ENCODE data around the gene WSCD1.

WSCD1 gene

DNA sequence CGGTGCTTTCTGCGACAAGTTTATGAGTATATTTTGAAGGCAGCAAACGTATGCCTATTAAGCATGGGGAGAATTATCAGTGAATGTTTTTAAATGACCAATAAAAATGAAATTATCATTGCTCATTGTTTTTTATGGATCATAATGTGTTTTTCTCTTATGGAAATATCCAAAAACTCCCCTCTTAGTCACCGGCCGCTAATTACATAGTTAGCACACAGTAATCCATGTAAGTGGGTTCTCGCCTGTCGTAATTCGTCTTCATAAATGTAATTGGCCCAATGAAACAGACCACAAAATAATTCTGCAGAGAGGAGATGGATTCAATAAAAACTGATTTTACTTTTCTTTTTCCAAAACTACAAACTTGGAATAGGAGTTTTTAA, 69.3 kb downstream of the WSCD1 start:
- Histone ChIP-seq H3K27me3 (ENCODE audit: insufficient read depth, low read length, poor library complexity) (no peaks in the 10 kb centered on the region), H3K23ac (ENCODE audit: low read length) (no peak overlapping the region), H3K36me3 (ENCODE audit: control insufficient read depth, insufficient read depth, low read length) (no peaks in the 10 kb centered on the region), H3K27ac (ENCODE audit: low read depth, low read length) (no peak overlapping the region), H3K4me2 (ENCODE audit: low read length) (no peak overlapping the region), H4K5ac (ENCODE audit: low read length) (no peak overlapping the region), H2BK120ac (ENCODE audit: low read depth, low read length) (no peak overlapping the region), H4K8ac (ENCODE audit: low read depth, low read length) (no peak overlapping the region), H3K4me3 (ENCODE audit: low read length) (no peak overlapping the region), H3K4ac (ENCODE audit: low read depth, low read length) (no peak overlapping the region), H2AK5ac (ENCODE audit: low read length) (no peak overlapping the region), H2BK5ac (ENCODE audit: low read length) (no peak overlapping the region), H3K79me1 (ENCODE audit: low read length) (no peaks in the 10 kb centered on the region), H2BK15ac (replicated peaks; ENCODE audit: low read depth) (no peak overlapping the region), H3K9ac (ENCODE audit: low read length) (no peak overlapping the region), H3K56ac (ENCODE audit: low read length) (no peak overlapping the region), H3K18ac (ENCODE audit: low read length) (no peak overlapping the region), H3K4me1 (ENCODE audit: control insufficient read depth, low read depth, low read length) (no peaks in the 10 kb centered on the region), H3K79me2 (ENCODE audit: control insufficient read depth, insufficient read depth, low read length) (no peaks in the 10 kb centered on the region)
- no CpG with 5 or more reads among the region's 8 CpGs for WGBS (ENCODE audit: extremely low coverage, insufficient coverage, low lambda C conversion rate)
- no peak for DNase-seq

DNA sequence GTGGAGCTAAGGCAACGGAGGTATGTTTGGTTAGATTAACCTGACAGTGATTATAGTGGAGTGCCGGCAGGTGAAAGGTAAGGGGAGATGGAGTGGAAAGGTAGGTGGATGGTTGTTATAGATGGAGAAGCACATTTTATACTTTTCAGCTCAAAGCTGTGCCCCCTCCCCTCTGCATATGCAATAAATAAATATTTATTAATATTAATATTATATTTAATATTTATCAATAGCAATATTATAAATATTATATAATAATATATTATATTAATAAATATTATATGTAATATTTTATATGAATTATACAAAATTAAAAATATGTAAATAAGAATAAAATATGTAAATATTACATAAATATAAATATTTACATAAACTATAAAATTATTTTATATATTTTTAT, 70.0 kb downstream of the WSCD1 start:
- Histone ChIP-seq H3K27me3 (ENCODE audit: insufficient read depth, low read length, poor library complexity) (no peaks in the 10 kb centered on the region), H2BK5ac (ENCODE audit: low read length) (no peak overlapping the region), H3K4ac (ENCODE audit: low read depth, low read length) (no peak overlapping the region), H2BK15ac (replicated peaks; ENCODE audit: low read depth) (no peak overlapping the region), H3K4me2 (ENCODE audit: low read length) (no peak overlapping the region), H4K8ac (ENCODE audit: low read depth, low read length) (no peak overlapping the region), H3K56ac (ENCODE audit: low read length) (no peak overlapping the region), H3K18ac (ENCODE audit: low read length) (no peak overlapping the region), H4K5ac (ENCODE audit: low read length) (no peak overlapping the region), H3K27ac (ENCODE audit: low read depth, low read length) (no peak overlapping the region), H3K23ac (ENCODE audit: low read length) (no peak overlapping the region), H3K4me3 (ENCODE audit: low read length) (no peak overlapping the region), H3K36me3 (ENCODE audit: control insufficient read depth, insufficient read depth, low read length) (no peaks in the 10 kb centered on the region), H3K9ac (ENCODE audit: low read length) (no peak overlapping the region), H3K4me1 (ENCODE audit: control insufficient read depth, low read depth, low read length) (no peaks in the 10 kb centered on the region), H2BK120ac (ENCODE audit: low read depth, low read length) (no peak overlapping the region), H3K79me2 (ENCODE audit: control insufficient read depth, insufficient read depth, low read length) (no peaks in the 10 kb centered on the region), H3K79me1 (ENCODE audit: low read length) (no peaks in the 10 kb centered on the region), H2AK5ac (ENCODE audit: low read length) (no peak overlapping the region)
- no peak for DNase-seq
- WGBS (ENCODE audit: extremely low coverage, insufficient coverage, low lambda C conversion rate), result no CpG with 5 or more reads among the region's 2 CpGs

DNA sequence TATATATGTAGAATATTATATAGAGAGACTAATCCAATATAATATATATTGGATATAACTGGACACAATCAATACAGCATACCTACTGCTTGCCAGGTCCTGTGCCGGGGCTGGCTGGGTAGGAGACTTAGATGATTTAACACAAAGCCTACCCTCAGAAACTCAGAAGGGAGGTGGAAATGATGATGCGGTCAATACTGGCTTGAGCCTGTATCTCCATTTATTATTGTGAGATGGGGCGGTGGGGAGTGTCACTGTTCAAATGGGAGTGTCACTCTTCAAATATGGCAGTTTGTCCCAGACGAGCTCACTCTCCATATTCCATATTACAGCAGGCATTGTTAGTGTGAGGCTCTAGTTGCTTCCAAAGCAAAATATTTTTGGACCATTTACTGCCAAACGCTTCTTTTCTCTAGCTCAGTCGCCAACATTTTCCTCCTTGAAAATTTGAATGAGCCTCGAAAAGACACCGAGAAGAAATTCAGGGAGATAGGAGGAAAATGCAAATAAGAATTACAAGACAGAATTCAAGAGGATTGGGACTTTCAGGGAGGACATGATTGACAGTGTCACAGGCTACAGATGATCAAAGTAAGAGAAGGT, 70.7 kb downstream of the WSCD1 start:
- no peaks in the 10 kb centered on the region for H3K27me3 ChIP-seq (ENCODE audit: insufficient read depth, low read length, poor library complexity)
- WGBS (ENCODE audit: extremely low coverage, insufficient coverage, low lambda C conversion rate), result no CpG with 5 or more reads among the region's 8 CpGs

DNA sequence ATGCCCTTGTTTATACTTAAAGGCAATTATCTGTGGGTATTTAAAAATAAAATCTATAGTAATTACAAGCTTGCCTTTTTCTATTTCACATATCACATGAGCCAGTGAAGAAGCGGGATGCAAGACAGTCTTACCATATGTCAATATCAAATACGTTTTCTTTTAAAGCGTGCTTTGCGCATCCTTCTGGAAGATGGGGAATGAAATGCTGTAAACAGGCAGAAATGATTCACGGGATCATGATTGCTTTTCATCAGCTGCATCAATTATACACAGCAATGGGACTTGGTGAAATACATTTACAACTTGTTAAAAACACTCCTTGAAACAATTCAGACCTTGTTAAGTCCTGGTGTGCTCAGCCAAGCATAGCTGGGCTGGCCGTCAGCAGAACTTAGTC, 72.5 kb downstream of the WSCD1 start:
- Histone ChIP-seq H3K36me3 (ENCODE audit: control insufficient read depth, insufficient read depth, low read length) (no peaks in the 10 kb centered on the region), H2BK5ac (ENCODE audit: low read length) (no peak overlapping the region), H2AK5ac (ENCODE audit: low read length) (no peak overlapping the region), H3K56ac (ENCODE audit: low read length) (no peak overlapping the region), H3K79me1 (ENCODE audit: low read length) (no peaks in the 10 kb centered on the region), H3K4me2 (ENCODE audit: low read length) (no peak overlapping the region), H3K79me2 (ENCODE audit: control insufficient read depth, insufficient read depth, low read length) (no peaks in the 10 kb centered on the region), H3K27ac (ENCODE audit: low read depth, low read length) (no peak overlapping the region), H3K23ac (ENCODE audit: low read length) (no peak overlapping the region), H3K9ac (ENCODE audit: low read length) (no peak overlapping the region), H2BK15ac (replicated peaks; ENCODE audit: low read depth) (no peak overlapping the region), H3K27me3 (ENCODE audit: insufficient read depth, low read length, poor library complexity) (no peaks in the 10 kb centered on the region), H3K4me3 (ENCODE audit: low read length) (no peak overlapping the region), H3K4me1 (ENCODE audit: control insufficient read depth, low read depth, low read length) (no peaks in the 10 kb centered on the region), H2BK120ac (ENCODE audit: low read depth, low read length) (no peak overlapping the region), H4K5ac (ENCODE audit: low read length) (no peak overlapping the region), H3K4ac (ENCODE audit: low read depth, low read length) (no peak overlapping the region), H3K18ac (ENCODE audit: low read length) (no peak overlapping the region), H4K8ac (ENCODE audit: low read depth, low read length) (no peak overlapping the region)
- DNase-seq, result no peak
- WGBS (ENCODE audit: extremely low coverage, insufficient coverage, low lambda C conversion rate), result no CpG with 5 or more reads among the region's 6 CpGs

More for the DNA sequence above, 70.7 kb downstream of the WSCD1 start:
- Histone ChIP-seq H3K4ac (ENCODE audit: low read depth, low read length) (no peak overlapping the region), H4K8ac (ENCODE audit: low read depth, low read length) (no peak overlapping the region), H2BK5ac (ENCODE audit: low read length) (no peak overlapping the region), H3K4me2 (ENCODE audit: low read length) (no peak overlapping the region), H3K4me1 (ENCODE audit: control insufficient read depth, low read depth, low read length) (no peaks in the 10 kb centered on the region), H3K4me3 (ENCODE audit: low read length) (no peak overlapping the region), H3K79me1 (ENCODE audit: low read length) (no peaks in the 10 kb centered on the region), H3K79me2 (ENCODE audit: control insufficient read depth, insufficient read depth, low read length) (no peaks in the 10 kb centered on the region), H3K23ac (ENCODE audit: low read length) (no peak overlapping the region), H3K18ac (ENCODE audit: low read length) (no peak overlapping the region), H2BK120ac (ENCODE audit: low read depth, low read length) (no peak overlapping the region), H3K27ac (ENCODE audit: low read depth, low read length) (no peak overlapping the region), H2AK5ac (ENCODE audit: low read length) (no peak overlapping the region), H4K5ac (ENCODE audit: low read length) (no peak overlapping the region), H3K36me3 (ENCODE audit: control insufficient read depth, insufficient read depth, low read length) (no peaks in the 10 kb centered on the region), H3K9ac (ENCODE audit: low read length) (no peak overlapping the region), H2BK15ac (replicated peaks; ENCODE audit: low read depth) (no peak overlapping the region), H3K56ac (ENCODE audit: low read length) (no peak overlapping the region)
- no peak for DNase-seq

DNA sequence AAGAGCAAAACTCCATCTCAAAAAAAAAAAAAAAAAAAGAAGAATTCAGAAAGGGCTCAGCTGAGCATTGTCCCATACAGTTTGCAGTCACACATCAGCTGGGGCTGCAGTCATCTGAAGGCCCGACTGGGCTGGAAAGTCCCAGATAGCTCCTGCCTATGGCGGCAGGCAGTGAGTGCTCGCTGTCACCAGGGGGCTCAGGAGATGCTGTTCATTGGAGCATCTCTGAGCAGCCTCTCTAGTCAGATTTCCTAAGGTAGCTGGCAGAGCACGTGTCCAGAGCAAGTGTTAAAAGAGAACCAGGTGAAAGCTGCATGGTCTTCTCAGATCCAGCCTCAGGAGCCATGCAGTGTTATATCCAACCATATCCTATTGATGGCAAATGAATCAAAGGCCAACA, 75.8 kb downstream of the WSCD1 start:
- no peak overlapping the region for H3K23ac ChIP-seq (ENCODE audit: low read length)
- H3K27ac ChIP-seq (ENCODE audit: low read depth, low read length), result no peak overlapping the region
- H3K27me3 ChIP-seq (ENCODE audit: insufficient read depth, low read length, poor library complexity), result no peaks in the 10 kb centered on the region
- no peak overlapping the region for H3K9ac ChIP-seq (ENCODE audit: low read length)
- no peaks in the 10 kb centered on the region for H3K79me2 ChIP-seq (ENCODE audit: control insufficient read depth, insufficient read depth, low read length)
- H3K4ac ChIP-seq (ENCODE audit: low read depth, low read length), result no peak overlapping the region
- H3K4me1 ChIP-seq (ENCODE audit: control insufficient read depth, low read depth, low read length), result no peaks in the 10 kb centered on the region
- H4K5ac ChIP-seq (ENCODE audit: low read length), result no peak overlapping the region
- H4K8ac ChIP-seq (ENCODE audit: low read depth, low read length), result no peak overlapping the region
- H3K4me3 ChIP-seq (ENCODE audit: low read length), result no peak overlapping the region
- no peak overlapping the region for H2AK5ac ChIP-seq (ENCODE audit: low read length)
- no peak overlapping the region for H3K4me2 ChIP-seq (ENCODE audit: low read length)
- DNase-seq, result peak; percentile 7
- H3K18ac ChIP-seq (ENCODE audit: low read length), result no peak overlapping the region
- H2BK5ac ChIP-seq (ENCODE audit: low read length), result no peak overlapping the region
- no CpG with 5 or more reads among the region's 4 CpGs for WGBS (ENCODE audit: extremely low coverage, insufficient coverage, low lambda C conversion rate)
- no peaks in the 10 kb centered on the region for H3K36me3 ChIP-seq (ENCODE audit: control insufficient read depth, insufficient read depth, low read length)
- H3K79me1 ChIP-seq (ENCODE audit: low read length), result no peaks in the 10 kb centered on the region
- H3K56ac ChIP-seq (ENCODE audit: low read length), result no peak overlapping the region
- no peak overlapping the region for H2BK120ac ChIP-seq (ENCODE audit: low read depth, low read length)
- H2BK15ac ChIP-seq (replicated peaks; ENCODE audit: low read depth), result no peak overlapping the region

DNA sequence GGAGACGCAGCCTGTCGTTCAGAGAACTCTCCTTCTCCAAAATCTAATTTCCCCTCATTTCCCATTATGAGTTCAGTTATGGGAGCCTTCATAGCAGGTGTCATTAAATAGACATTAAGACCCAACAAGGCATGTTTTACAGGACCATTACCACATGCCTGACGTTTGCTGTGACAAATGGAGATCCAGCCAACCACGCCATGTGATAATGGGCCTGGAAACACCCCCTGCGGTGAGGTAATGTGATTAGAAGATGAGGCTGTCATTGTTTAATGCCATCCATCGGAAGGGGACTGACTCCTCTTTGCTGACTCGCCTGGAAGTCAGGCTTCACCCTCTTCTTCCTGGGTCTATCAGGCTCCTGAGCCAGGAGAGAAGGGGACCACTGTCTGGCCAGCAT, 76.9 kb downstream of the WSCD1 start:
- no peak overlapping the region for H3K4ac ChIP-seq (ENCODE audit: low read depth, low read length)
- H3K79me2 ChIP-seq (ENCODE audit: control insufficient read depth, insufficient read depth, low read length), result no peaks in the 10 kb centered on the region
- H3K36me3 ChIP-seq (ENCODE audit: control insufficient read depth, insufficient read depth, low read length), result no peaks in the 10 kb centered on the region
- no peak overlapping the region for H3K18ac ChIP-seq (ENCODE audit: low read length)
- no peak overlapping the region for H4K5ac ChIP-seq (ENCODE audit: low read length)
- H2BK120ac ChIP-seq (ENCODE audit: low read depth, low read length), result no peak overlapping the region
- H3K4me2 ChIP-seq (ENCODE audit: low read length), result no peak overlapping the region
- no peak overlapping the region for H2BK15ac ChIP-seq (replicated peaks; ENCODE audit: low read depth)
- no peak overlapping the region for H3K27ac ChIP-seq (ENCODE audit: low read depth, low read length)
- no peak overlapping the region for H2AK5ac ChIP-seq (ENCODE audit: low read length)
- no peak overlapping the region for H3K9ac ChIP-seq (ENCODE audit: low read length)
- H2BK5ac ChIP-seq (ENCODE audit: low read length), result no peak overlapping the region
- WGBS (ENCODE audit: extremely low coverage, insufficient coverage, low lambda C conversion rate), result no CpG with 5 or more reads among the region's 7 CpGs
- H3K23ac ChIP-seq (ENCODE audit: low read length), result no peak overlapping the region
- no peak overlapping the region for H4K8ac ChIP-seq (ENCODE audit: low read depth, low read length)
- H3K4me3 ChIP-seq (ENCODE audit: low read length), result no peak overlapping the region
- DNase-seq, result peak; percentile 60
- no peaks in the 10 kb centered on the region for H3K79me1 ChIP-seq (ENCODE audit: low read length)
- no peak overlapping the region for H3K56ac ChIP-seq (ENCODE audit: low read length)
- no peaks in the 10 kb centered on the region for H3K4me1 ChIP-seq (ENCODE audit: control insufficient read depth, low read depth, low read length)
- H3K27me3 ChIP-seq (ENCODE audit: insufficient read depth, low read length, poor library complexity), result no peaks in the 10 kb centered on the region
